Measurements from ENCODE around the gene CDH23. TPM values are rescaled to one million over a fixed set of nuclear protein-coding genes. Genes with fewer than 3 reads are reported as not detected.

CDH23 gene
- total RNA-seq, 1 donor from 2014 or later: 5.1 TPM

- no peak for DNase-seq (ENCODE audit: low spot score)
Measured at GRCh38 chr10:71723311-71723710, 326.6 kb downstream of the CDH23 start.

DNA sequence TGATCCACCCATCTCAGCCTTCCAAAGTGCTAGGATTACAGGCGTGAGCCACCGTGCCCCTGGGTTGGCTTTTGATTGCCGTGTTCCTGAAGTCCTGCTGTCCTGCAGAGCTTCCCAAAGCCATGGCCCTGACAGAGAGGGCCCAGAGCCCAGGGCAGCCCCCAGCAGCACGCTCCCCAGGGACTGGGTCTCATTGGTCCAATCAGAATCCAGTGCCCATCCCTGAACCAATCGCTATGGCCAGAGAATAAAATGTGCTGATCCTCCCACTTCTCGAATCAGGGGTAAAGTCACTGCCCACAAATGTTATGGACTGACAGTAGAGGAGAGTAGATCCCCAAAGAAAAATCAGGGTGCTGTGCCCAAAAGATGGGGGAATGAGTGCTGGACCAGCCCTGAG lies 327.8 kb downstream of the CDH23 start:
- no peak for DNase-seq (ENCODE audit: low spot score)

GRCh38 chr10:71725249-71725648 lies 328.5 kb downstream of the CDH23 start:
- DNase-seq (ENCODE audit: low spot score): no peak

GRCh38 chr10:71725998-71726579 lies 329.4 kb downstream of the CDH23 start:
- no peak for DNase-seq (ENCODE audit: low spot score)

GRCh38 chr10:71726580-71727104 lies 329.9 kb downstream of the CDH23 start:
- no peak for DNase-seq (ENCODE audit: low spot score)

GRCh38 chr10:71727105-71727737 lies 330.5 kb downstream of the CDH23 start:
- DNase-seq (ENCODE audit: low spot score): no peak

DNA sequence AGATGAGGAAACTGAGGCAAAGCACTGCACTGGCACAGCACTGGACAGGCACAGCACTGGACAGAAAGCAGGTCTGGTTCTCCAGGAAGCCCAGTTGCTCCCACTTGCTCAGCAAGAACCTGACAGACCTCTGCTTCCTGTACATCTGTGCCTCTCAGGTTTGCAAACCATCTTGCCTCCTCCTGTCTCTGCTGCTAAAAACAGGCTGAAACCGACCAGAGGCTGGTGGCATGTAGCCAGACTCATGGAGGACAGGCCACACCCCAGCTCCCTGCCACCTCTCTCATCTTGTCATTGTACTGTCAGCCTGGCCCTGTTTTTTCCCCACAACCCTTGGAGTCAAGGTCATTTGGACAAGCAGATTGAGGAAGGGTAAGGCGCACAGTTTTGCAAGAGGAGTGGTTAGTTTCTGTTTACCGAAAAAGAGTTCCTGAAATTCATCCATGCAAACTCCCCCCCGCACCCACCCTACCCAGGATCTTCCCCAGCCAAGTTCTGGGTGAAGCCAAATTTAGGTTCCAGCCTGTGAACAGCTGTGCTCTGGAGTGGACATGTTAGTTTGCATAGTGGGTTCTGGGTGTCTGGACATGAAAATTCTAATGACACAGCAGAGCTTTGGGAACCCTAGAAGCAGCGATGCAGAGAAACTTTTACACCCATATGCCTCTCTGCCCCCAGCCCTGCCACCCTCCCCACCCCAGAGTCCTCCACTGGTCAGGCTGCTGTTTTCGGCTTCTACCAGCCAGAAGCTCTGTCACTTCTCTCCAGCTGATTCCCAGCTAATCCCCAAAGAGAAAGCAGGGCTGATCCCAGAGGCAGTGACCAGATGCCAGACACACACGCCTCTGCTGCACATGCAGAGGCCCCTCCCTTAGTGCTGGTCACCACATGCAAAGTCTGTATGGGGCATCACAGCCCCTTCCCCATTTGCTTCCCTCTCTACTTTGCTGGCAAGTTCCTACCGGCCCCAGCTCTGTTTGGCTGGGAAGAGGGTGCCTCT lies 331.3 kb downstream of the CDH23 start:
- DNase-seq (ENCODE audit: low spot score): peak; percentile 88

- DNase-seq (ENCODE audit: low spot score): peak; percentile 60
Measured at GRCh38 chr10:71729161-71729636, 332.5 kb downstream of the CDH23 start.

GRCh38 chr10:71731791-71732190 lies 335.1 kb downstream of the CDH23 start:
- DNase-seq (ENCODE audit: low spot score): no peak

DNA sequence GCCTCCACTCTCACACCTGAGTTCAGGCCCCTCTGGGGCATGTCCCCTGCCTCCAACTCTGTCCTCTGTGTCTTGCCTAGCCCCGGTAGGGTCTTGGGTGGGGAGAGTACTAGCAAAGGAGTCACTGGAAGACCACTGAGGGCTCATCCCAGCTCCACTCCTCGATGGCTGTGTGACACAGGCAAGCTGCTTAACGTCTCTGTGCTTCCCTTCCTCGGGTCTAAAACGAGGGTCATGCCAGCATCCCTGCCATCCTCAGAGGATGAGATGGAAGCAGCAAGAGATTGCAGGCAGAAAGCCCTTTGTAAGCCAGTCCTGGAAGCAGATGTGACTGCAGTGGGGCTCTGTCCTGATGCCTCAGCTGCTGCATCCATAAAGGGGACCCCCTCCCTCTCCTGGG lies 338.1 kb downstream of the CDH23 start:
- DNase-seq (ENCODE audit: low spot score): no peak

GRCh38 chr10:71735709-71736569 lies 339.2 kb downstream of the CDH23 start:
- no peak for DNase-seq (ENCODE audit: low spot score)

DNA sequence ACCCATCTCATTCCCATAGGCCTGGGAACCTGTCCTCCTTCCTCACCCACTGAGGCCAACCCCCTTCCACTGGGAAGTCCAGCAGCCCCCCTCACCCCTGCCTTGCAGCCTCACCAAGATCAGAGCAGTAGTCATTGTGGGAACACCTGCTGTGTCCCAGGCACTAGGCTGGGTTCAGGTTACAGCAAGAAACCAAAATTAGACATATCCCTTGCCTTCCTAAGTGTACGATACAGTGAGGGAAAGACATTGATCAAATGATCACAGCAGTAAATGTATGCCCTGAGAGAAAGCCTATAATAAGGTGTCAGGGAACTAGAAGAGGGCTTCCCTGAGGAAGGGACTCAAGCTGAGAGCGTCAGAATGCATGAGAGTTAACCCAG lies 339.8 kb downstream of the CDH23 start:
- DNase-seq (ENCODE audit: low spot score): no peak

DNA sequence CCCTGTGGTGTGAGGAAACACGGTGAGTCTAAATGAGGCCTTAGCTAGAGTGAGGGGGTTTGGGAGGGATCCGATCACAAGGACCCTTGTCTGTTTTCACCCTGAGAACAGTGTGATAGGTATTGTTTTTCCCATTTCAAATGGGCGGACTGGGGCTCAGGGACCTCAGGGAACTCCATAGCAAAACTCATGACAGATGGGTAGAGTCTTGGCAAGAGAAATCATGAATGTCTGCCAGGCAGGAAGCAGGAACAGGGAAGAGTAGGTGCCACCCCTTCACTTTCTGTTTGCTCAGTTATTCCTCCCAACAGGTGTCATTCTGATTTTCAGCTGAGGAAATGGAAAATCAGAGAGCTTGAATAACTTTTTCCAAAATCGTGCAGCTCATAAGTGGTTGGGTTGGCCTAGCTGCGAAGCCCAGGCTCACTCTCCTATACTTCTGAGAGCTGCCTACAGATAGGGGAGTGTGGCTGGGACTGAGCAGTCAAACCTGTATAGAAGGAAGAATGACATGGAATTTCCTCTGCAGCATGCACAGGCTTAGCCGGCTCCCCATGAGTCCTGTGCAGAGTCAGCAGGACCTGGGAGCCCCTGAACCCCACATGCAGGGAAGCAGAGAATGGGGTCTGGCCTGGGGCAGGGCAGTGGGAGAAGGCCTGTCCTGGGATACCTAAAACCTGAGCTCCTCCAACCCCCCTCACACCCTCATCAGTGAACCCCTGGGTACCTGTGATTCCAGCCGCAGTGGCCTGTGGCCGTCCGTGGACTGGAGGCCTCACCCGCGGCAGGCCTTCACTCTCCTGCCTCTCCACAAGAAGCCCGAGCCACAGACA lies 340.5 kb downstream of the CDH23 start:
- peak; percentile 59 for DNase-seq (ENCODE audit: low spot score)

DNA sequence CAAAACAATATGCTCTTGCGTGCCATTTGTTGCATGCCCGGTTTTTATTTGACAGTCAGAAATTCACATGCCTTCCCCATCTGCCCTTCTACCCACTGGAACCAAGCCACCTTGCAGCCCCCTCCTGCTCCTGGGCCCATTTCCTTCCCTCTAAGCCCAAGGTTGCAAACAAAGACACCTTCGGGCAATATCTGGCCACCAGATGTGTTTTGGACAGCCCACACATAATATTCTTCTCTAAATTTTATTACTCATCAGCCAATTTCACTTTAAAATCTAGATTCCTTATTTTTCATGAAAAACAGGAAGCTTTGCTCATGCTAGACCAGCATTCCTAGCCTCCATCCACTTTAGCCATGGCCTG lies 341.1 kb downstream of the CDH23 start:
- no peak for DNase-seq (ENCODE audit: low spot score)

GRCh38 chr10:71739358-71739900 lies 342.7 kb downstream of the CDH23 start:
- DNase-seq (ENCODE audit: low spot score): no peak

DNA sequence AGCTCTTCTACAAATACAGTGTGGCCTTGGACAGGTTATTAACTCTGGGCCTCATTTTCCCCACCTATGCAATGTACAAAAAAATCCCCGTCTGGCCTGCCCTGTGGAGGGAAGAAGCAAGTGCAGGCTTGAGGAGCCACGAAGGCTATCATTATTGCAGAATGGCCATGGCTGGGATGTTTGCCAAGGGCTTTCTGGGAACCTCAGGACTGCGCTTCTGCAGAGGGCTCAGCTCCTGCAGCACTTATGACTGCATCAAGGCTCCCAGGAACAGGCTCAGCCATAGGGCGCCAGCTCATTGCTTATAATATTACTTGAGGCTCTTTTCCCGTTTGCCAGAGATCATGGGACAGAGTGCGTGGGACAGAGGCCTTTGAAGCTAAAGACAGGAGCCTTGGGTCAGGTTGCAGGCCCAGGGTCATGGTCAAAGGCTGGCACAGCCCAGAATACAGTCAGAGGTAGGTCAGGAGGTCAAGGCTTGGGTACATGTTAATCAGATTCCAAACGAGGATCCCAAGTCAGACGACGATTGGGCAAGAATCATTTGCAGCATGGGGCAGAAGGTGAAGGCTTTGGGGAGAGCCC lies 343.4 kb downstream of the CDH23 start:
- DNase-seq (ENCODE audit: low spot score): no peak

DNA sequence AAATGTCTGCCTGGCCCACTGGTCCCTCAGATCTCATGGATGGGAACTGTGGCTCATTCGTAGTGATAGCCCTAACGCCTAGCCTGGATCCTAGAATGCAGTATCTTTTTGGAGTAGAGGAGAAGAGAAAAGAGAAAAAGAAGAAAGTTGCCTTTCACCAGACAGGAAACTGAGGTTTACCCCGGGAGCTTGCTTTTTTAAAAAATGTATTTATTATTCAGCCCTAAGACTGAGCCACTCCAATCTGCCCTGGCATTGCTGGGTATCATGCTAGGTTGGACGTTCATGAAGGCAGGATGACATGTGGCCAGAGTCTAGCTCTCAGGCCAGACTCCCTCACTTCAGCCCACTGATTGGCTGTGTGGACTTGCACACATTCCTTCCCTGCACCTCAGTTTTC lies 344.3 kb downstream of the CDH23 start:
- no peak for DNase-seq (ENCODE audit: low spot score)

DNA sequence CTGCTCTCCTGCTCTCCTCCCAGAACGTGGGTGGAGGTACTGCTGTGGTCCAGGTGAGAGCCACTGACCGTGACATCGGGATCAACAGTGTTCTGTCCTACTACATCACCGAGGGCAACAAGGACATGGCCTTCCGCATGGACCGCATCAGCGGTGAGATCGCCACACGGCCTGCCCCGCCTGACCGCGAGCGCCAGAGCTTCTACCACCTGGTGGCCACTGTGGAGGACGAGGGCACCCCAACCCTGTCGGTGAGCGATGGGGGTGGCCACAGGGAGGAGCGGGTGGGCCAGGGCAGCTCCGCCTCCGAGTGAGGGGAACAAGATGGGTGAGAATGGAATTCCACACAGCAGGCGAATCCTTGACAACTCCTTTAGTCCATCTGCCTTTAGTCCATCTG lies 345.0 kb downstream of the CDH23 start:
- DNase-seq (ENCODE audit: low spot score): no peak

- DNase-seq (ENCODE audit: low spot score): no peak
Measured at GRCh38 chr10:71742301-71743088, 345.8 kb downstream of the CDH23 start.

Data from mucosa of gallbladder (tissue), 1 donor.